ENCODE data around the gene POMGNT1.

- TF ChIP-seq EZH2phosphoT487 (IDR thresholded peaks at IDR 0.05; ENCODE audit: low read depth) (no peak), CTCF (IDR thresholded peaks at IDR 0.05; ENCODE audit: low read depth, low read length) (no peak)
These were observed 26.4 kb downstream of the POMGNT1 start for GRCh38 chr1:46171871-46172270.
